Measurements from ENCODE around the gene LGI1.

Gene LGI1

DNA sequence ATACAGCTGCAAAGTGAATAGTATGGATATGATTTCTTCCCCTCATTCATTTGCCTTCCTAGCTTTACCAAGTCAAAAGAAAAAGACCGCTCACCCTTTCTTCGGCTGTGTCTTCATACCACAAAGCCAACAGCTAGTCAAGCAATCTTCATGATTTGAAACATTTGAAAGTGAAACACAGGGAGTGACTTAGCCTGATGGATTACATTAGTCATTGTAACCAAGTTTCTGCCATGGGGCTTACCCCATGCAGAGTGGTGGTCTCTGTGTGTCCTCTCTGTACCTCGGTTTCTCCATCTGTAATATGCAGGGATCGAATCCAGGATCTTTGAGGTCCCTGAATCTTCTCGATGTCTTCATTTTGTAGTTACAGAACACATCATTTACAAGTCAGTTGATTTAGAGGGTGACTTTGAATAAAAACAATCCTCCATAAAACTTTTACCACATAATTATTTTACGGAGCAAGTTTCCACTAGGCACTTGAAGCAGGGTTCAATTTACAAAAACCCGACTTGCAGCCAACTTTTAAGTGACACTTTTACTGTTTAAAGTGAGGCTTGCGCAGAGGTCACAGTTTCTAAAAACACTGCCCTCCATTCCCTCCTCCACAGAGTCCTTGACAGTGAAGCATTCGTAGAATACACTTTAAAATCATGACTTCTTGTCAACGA lies 2.2 kb upstream of the LGI1 start:
- DNase-seq (ENCODE audit: low read depth in 3 of 3): no peak

DNA sequence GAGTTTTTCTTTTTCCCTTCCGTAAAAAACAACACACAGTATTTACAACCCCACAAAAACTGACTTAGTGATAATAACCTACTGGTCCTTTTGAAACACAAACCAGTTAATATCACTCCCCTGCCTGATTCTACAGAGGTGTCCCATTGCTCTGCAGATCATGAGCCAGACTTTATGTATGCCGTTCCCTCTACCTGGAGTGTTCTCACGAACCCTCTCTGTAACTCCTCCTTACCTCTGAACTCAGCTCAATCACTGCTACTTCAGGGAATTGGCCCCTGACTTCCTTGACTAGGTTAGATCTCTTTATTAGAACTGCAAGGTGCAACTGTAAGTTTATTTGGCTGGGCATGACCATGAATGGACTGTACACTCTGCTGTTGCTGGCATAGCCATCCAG lies 1.6 kb upstream of the LGI1 start:
- DNase-seq (ENCODE audit: low read depth in 3 of 3): no peak

DNA sequence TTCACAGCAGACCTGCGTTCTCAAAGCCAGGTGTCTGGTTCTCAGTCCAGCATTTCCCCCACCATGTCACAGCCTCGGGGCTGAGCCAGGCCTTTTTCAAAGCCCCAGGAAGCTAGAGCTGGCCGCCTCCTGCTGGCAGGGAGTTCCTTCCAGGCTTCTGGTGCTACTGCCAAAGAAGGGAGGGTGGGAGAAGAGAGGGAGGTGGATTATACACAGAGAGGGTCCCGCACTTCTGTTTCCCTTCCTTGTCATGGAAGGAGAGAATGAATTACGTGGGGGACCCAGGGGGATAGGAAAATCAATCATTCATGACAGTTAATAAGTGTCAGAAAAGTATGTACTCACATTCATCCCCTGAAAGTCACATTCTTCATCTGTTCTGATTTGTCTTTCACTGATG lies 600 bp upstream of the LGI1 start:
- DNase-seq (ENCODE audit: low read depth in 3 of 3): no peak

DNA sequence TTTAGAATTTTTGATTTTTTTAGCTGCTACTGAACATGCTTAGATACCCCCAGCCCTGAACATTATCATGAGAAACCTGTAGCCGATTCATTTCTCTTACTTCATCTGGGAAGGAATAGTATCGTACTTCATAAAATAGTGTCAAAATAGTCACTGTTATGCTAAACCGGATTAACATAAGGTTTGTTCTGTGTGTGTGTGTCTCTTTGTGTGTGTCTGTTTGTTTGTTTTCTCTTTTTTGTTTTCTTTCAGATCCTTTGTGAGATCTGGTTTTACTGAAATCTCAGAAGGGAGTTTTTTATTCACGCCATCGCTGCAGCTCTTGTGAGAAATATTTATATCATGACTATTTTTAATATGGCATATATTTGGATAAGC lies 761 bp downstream of the LGI1 start:
- DNase-seq (ENCODE audit: low read depth in 3 of 3): no peak

DNA sequence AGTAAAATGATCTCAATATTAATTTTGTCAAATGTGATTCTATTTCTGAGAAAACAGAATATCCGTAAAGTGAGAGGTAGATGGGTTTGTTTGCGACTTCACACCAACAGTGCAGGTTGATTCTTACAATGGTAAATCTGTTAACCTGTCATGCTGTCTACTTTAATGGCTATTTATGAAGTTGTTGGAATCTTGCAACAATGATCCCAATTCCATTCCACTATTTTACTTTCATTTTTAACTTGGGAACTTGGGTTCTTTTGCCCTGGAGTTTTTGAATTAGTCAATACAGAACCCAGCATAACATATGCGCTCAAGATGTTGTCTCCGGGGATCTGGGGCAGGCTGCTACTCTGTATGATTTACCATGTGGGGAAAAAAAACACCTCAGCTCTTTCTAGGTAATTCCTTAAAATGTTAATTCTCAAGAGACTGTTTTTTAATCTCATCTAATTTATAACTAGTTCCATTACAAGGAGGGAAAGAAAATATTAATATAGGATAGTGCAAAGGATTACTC lies 1.2 kb downstream of the LGI1 start:
- no peak for DNase-seq (ENCODE audit: low read depth in 3 of 3)

DNA sequence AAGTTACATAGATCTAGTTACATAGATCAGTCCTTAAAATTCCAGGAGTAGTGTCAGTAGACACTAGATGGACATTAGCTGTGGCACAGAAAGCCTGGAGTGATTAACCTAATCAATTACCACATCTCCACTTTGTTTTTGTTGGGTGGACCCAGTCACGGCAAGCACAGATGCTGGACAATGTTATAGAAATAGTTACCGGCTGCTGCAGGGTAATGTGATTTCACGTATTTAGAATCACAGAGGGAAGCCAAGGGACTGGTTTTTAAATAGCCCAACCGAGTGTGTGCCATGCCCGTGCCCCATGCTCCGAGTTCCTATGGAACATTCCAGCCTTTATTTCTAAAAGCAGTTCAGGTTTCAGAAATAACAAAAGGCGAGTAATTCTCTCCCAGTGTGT lies 2.8 kb downstream of the LGI1 start:
- DNase-seq (ENCODE audit: low read depth in 3 of 3): no peak

DNA sequence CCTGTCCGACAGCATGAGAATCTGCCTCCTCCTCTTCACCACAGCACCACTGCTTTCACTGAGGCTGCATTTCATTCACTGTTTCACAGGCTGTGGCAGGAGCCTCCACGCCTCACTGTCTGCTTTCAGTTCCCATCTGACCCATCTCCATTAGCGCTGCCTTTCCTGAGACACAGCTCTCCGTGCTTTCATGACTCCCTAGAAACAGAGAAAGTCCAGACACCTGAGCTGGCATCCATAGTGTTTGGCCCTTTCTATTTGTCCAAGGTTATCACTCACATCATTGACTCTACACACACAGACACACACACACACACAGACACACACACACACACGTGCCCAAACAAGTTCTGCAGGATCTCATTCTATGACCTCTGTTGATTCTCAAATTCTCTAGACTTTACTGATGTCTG lies 5.2 kb downstream of the LGI1 start:
- DNase-seq (ENCODE audit: low read depth in 3 of 3): no peak

DNA sequence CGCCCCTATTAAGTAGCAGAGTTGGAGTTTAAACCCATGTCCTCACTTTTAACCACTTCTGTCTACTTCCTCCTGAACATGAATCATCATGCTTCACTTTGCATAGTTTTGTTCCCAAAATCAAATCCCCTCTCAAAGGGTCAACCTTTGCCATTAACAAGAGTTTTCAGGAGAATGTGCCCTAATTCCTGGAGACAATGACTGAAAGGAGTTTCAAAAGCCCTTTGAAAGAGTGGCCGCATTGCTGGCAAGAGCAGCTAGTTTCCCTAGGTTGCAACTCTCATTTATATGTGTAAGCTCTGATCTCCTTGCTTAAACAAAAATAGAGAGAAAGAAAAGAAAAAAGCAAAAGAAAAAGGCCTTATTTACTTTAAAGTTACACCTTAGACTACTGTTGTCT lies 9.2 kb downstream of the LGI1 start:
- DNase-seq (ENCODE audit: low read depth in 3 of 3): no peak

DNA sequence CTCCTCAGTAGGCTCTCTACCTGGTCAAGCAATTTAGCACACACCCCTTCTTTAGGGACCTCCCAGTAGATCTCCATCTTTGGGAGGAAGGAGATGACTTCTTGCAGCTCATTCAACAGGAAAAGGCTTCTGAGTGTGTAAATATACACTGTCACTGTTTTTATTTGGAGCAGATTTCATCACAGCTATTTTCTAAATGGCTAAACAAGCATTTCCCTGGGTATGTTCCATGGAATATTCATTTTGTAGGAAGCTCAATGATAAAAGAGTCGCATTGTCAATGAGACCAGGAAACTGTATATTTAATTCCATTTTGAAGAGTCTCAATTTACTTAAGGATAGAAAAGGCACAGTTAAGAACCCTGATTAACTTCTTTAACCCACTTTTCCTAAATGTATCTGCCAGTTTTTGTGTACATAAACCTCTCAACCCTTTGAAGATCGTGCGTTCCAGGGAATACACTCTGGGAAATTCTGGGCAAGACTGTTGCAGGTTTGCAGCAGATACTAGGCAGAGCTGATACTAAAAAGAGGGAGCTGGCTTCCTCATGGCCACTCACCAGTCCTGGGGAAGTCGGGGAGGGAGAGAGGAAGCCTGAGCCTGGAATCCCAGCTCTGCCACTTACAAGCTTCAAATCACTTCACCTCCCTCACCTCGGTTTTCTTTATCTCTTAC lies 10.1 kb downstream of the LGI1 start:
- DNase-seq (ENCODE audit: low read depth in 3 of 3): no peak

DNA sequence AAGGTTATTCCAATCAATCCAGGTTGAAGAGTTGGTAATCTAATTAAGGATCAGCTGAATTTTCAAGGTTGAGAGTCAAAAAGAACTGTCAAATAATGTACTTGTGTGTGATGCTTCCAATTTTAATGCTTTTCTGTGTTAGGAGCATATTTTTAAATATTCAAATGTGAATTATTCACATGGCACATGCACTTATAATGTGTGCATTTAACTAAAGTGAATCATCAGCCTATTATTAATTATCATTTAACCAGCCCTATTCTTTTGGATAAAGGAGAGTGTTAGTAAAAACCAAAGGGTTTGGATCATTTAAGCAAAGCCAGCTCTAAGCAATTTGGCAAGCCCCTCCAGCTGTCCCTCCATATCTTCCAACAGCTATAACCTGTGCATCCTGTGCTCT lies 11.2 kb downstream of the LGI1 start:
- DNase-seq (ENCODE audit: low read depth in 3 of 3): no peak

DNA sequence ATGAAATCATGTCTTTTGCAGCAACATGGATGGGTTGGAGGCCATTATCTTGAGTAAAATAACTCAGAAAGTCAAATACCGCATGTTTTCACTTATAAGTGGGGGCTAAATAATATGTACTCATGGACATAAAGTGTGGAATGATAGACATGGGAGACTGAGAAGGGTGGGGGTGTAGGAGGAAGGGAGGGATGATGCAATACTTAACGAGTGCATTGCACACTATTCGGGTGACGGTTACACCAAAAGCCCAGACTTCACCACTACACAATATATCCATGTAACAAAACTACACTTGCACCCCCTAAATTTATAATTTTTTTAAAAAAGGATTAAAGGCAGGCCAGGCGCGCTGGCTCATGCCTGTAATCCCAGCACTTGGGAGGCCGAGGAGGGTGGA lies 13.6 kb downstream of the LGI1 start:
- DNase-seq (ENCODE audit: low read depth in 3 of 3): no peak

DNA sequence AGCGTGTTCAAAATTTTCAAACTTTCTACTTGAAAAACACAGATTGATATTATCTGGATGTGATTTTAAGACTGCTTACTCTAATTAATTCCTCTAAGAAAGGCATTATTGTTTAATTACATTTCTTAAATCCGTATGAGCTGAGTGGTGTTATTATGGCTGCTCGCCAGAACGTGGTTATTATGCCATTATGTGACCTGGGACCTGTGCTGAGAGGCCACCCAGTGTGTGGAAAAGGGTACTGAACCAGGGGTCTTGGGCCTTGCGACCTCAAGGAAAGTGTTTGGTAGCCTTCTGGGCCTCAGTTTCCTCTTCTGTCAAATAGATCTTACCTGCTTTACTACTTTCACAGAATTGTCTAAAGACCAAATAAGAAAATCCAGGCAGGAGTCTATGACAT lies 15.4 kb downstream of the LGI1 start:
- no peak for DNase-seq (ENCODE audit: low read depth in 3 of 3)

DNA sequence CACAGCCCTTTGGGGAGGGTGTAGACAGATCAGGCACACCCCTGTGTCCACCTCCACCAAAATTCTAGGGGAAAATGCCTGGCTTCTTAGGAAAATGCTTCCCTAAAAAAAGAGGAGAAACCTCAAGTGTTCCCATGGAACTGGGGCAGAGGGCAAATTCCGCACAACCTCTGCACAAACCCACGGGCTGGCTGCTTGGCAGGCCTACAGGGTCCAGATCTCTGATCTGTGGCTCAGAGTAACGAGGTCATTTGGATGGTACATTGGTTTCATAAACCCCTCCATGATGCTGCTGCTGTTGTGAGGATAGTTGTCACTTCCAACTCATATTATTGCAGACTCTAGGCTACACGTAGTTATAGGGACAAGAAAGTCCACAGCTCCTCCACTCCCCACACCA lies 16.0 kb downstream of the LGI1 start:
- DNase-seq (ENCODE audit: low read depth in 3 of 3): no peak

DNA sequence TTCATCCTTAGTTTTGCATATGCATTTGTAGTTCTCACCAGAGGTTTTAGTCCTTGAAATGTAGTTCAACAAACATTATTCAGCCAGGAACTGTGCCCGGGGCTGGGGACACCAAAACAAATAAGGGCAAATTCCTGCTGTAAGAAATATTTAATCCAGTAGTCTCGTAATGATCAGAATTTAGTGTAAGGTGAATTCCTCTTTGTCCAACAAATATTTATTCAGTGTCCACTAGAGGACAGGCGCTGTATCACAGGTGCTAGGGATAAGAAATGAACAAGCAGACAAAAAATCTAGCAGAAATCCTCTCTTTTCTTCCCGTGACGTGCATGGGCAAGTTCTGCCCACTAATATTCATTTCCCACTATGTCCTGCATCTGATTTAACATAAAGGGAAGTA lies 17.6 kb downstream of the LGI1 start:
- no peak for DNase-seq (ENCODE audit: low read depth in 3 of 3)

DNA sequence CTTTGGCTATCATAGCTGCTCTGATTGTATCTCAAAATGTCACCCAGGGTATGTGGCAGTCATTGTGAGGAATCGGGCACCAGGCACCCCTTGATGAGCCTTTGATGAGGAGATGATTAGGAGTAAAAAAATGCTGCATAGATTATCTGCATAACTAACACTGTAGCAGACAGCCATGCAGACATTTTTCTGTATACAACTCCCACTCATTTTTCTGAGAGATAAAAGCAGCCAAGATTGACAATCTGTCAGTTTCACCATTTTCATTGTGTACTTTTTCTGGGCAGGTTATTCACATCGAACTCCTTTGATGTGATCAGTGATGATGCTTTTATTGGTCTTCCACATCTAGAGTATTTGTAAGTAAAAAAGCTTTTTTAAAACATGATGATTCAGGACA lies 19.4 kb downstream of the LGI1 start:
- DNase-seq (ENCODE audit: low read depth in 3 of 3): no peak

DNA sequence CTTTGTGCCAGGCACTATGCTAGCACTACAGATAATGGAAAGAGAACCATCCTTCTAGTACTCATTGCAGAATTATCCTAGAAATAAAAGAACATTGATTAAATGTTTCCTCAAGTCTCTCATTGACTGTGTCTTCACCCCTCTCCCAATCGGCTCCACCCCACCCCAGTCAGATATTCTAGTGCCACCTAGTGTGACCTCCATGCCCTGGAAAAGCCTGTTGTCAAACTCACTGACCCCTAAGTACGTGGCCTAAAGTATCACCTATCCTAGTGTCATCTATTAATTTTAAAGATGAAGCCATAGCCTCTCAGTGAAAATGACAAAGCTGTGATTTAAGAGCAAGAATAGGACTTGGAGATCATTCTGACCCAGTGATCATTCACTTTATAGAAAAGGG lies 26.3 kb downstream of the LGI1 start:
- no peak for DNase-seq (ENCODE audit: low read depth in 3 of 3)

DNA sequence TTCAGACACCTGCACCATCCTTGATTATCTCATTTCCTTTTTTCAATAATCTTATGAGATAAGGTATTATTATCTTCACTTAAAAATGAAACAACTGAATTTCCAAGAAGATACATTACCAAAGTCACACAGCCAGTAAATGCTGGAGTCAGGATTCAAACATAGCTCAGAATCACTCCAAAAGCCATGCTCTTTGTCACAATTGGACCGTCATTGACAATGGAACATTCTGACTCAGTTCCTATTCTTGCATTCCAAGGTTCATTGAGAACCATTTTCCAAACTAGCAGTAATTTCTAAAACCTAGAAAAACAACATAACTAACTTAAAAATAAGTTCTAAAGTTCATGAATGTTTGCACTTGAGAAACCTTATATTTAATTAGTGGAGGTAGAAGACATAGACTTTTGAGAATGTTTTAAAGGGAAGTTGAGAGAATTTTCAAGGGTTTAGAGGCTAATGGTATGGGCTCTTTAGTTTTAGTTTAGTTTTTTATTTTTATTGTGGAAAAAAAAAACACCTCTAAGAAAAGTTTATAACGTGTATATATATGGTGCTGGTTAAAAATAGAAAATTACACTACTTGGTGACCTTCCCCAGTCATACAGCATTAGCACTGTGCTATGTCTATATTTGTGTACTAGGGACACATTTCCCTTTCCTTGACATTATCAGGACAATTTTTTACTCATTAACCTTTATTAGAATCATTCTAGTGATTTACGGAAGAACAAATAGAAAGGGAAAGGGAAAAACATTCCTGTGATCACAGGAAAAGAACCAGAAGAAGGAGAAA lies 30.9 kb downstream of the LGI1 start:
- DNase-seq (ENCODE audit: low read depth in 3 of 3): no peak

DNA sequence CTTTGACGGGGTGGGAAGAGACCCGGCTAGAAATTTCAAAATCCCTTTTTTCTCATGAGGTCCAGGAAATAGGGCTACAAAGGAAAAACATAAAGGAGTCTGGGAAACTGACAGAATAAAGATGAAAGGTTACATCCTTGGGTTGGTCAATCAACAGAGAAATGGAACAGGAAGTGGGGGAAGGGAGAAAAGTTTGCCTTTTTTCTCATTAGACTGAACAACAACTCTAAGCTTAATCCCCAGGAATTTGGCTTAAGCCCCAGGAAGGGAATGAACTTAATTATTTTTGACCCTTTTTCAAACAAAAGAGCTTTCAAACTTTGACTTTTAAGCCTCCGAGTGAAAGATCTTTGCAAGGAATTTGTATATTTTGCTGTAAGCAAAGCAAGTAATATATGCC lies 32.7 kb downstream of the LGI1 start:
- DNase-seq (ENCODE audit: low read depth in 3 of 3): no peak

DNA sequence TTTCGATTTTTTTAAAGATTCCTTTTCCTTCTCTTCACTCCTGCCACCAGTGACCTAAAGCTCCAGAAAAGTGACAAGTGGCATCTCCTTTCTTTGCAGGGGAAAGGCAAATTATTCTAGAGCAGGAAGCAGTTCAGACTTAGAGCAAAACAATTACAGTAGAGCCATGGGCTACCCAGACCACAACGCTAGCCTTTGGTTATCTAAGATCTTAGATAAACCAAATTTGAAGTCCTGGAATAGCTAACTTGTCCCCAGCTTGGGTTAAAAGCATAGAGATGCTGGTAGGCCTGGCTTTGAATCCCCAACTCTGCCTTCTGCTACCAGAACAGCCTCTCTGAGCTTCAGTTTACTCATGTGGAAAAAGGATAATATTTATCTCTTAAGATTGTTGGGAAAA lies 38.4 kb downstream of the LGI1 start:
- no peak for DNase-seq (ENCODE audit: low read depth in 3 of 3)

DNA sequence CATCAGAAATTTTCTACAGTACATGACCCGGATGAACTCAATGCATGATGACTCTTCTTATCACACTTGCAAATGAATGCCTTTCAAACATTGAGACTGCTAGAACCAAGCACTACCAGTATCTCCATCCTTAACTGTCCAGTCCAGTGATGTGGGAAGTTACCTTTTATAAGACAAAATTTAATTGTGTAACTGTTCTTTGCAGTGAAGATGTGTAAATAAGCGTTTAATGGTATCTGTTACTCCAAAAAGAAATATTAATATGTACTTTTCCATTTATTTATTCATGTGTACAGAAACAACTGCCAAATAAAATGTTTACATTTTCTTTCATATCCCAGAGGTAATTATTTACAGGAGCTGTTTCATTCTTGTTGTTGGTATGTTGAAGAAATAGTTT lies 40.1 kb downstream of the LGI1 start:
- no peak for DNase-seq (ENCODE audit: low read depth in 3 of 3)

DNA sequence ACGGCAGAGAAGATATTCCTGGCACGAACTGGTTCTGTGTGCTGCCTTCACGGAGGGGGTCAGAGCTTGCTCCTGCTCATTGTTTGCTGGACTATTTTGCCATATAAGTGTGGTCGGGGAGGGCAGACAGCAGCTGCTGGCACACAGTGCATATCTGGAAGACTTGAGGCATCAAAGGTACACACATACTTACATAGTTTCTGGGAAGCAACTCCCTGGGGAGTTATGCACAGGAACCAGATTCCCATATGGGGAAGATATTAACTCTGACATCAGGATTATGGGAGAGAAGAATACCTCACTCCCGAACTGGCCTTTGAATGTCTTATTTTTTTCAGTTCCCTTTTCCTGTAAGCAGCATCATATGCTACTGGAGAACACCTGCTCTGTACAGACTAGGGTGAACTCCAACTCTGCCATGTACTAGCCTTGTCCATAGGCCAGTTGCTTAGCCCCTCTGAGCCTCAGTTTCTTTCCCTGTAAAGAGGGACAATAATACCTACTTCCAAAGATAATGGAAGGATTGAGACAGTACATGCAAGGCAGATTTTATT lies 41.5 kb downstream of the LGI1 start:
- no peak for DNase-seq (ENCODE audit: low read depth in 3 of 3)

DNA sequence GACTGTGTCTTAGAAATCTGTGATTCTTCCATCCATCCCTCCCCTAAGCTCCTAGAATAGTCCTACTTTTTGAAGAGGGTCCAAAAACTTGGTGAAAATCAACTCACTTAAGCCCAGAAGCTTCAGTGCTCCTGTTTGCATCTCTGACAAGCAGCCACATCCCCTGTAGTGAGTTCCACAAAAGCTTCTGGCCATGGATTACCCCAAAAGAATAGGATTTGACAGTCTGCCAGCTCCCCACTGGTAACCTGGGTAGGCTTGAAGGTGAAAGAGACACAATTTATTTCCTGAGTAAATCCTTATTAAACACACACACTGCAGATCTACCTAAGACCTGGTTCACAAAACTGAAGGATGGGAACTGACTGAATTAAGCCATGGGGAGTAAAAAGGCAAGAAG lies 46.5 kb downstream of the LGI1 start:
- DNase-seq (ENCODE audit: low read depth in 3 of 3): no peak

DNA sequence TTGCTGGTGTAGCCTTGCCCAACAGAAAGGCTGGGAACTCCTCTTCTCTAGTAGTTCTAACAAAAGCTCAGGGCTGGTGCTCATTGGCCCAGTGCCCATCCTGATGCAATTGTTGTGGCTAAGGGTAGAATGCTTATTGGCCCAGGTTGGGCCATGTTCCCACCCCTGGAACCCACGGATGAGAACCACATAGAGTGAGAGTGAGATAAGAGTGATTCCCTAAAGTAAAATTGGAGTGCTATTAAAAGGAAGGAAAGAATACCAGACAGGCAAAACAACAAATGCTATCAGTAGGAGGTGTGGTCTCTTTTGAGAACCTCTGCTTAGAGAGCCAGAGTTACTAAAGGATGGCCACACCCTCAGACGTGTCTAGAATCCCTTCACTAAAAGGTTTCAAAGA lies 49.2 kb downstream of the LGI1 start:
- DNase-seq (ENCODE audit: low read depth in 3 of 3): no peak
